Measurements from ENCODE around the gene NACA.
"Not testable (repeated sequence)": the region's sequence is repeated elsewhere in the genome, so short reads cannot be mapped to it uniquely, and the experiment has no call there.

The NACA gene
- total RNA-seq = 83.1 to 260 (median 168) reads per million in 17 experiments

DNA sequence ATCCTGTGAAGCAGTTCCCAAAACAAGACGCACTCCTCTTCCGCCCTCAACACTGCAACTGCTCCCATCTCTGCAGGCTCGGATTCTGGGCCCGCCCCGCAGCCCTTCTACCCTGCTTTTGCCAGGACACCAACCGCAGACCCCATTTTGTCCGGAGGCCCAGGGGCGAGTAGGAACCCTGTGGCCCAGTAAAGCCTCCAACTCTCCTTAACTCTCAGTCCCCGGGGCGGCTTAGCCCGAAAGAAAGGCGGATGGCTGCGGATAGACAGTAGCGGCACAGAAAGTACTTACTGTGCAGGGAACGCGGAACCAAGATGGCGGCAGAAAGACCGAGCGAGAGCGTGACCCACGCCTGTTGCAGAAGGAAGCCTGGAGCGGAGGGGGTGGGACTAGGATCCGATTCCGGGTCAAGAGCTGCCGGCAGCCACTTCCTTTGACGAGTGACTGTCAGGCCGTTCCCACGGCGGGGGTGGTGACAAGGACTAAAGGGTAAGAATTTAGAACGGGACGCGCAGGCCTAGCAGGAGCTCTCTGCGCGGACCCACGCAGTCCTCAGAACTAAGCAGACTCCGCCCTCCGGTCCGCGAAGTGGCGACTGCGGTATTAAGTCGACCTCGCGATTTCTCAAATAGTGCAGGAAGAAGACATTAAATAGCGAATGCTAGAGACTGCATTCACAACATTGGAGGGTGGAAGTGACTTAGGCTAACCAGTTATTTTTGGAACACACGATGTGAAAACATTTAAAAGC is at the start of gene NACA:
Gene NACA (minus strand): TSS at position 328 of the 751 bp plus-strand sequence. CDS start 778 bp downstream, outside the sequence.
- DNase-seq = peak; percentile 99 to 100 (median 99)

DNA sequence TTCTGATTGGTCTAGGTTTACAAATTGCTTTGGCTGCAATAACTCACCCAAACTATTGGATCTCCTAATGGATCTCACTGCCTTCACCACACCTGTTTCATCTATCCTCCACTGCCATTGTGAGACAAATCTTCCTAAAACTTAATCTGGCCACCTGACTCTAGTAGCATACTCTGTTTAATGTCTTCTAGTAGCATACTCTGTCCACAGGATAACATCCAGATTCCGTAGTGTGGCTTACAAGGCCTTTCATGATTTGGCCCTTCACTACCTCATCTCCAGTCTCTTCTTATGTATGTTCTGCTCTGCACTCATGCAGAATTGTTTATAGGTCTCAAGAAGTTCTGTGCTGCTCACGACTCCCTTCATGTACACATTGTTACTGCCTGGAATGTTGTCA is 48.0 kb upstream of the NACA start:
- no peak for DNase-seq

- no peak for DNase-seq
Observed at GRCh38 chr12:56772625-56773024, 47.5 kb upstream of the NACA start.

DNA sequence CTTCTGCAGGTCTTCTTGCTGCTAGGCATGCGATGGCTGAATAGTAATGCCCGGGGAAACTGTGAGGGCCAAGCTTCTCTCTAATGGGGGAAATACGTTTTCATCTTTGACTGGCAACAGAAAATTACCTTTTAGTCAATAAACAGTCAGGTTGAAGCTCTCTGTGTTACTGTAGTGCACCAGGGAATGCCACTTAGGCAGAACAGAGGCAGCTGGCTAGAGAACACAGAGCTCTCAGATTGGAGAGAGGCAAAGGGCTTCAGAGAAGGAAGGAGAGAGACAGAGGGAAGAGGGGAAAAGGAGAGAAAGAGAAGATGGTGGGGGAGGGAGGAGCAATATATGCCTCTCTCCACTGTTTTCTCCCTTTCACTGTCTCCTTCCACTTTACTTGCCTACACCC is 44.8 kb upstream of the NACA start:
- no peak for DNase-seq

DNA sequence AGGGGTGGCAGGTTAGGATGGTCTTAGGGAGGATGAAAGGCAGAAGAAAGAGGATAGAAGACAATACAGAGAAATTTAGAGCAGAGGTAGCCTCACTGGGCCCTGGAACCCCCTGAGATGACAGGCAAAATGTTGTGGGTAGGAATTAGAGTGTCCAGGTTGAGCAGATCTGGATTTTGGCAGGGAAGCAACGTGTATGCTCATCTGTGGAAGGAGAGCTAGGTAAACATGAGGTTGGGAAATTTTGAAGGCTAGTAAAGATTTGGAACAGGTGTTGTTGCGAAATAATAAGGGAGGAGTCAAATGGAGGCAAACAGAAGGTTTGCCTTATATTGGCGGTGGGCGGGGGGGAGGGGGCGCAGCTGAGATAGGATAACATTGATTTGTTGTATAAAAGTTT is 43.3 kb upstream of the NACA start:
- no peak for DNase-seq

- peak; percentile 79 to 89 (median 84) for DNase-seq
Observed at GRCh38 chr12:56766535-56766934, 41.4 kb upstream of the NACA start.

DNA sequence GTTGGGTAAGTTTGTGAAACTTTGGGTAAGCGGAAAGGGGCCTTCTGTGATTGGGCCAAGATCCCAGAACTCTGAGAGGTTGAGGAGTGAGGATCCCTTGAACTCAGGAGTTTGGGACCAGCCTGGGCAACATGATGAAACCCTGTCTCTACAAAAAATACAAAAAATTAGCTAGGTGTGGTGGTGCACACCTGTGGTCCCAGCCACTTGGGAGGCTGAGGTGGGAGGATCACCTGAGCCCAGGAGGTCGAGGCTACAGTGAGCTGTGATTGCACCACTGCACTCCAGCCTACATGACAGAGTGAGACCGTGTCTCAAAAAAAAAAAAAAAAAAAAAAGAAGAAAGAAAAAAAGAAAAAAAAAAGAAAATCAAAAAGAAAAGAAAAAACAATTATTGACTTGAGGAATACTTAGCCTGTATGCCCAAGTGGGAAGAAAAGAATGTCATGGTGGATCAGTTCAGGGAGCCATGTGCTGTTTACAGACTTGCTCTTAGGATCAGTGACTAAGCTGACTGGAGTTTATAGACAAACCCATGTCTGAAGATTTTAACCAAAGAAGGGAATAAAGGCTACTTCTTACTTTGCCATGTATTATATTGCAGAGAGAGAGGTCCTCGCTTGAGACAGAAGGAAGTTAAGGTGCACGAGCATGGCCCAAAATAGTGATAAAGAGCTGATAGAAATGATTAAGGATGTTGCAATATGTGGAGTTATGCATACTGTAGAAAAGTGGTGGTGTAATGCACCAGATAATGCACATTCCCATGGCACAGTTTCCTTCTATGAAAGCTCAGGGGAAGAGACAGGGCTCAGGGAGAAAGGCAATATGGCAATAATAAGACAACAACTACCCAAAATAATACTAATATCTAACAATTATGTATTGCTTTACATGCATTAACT is 38.9 kb upstream of the NACA start:
- DNase-seq = peak in 1 of 4 experiments; percentile 13

DNA sequence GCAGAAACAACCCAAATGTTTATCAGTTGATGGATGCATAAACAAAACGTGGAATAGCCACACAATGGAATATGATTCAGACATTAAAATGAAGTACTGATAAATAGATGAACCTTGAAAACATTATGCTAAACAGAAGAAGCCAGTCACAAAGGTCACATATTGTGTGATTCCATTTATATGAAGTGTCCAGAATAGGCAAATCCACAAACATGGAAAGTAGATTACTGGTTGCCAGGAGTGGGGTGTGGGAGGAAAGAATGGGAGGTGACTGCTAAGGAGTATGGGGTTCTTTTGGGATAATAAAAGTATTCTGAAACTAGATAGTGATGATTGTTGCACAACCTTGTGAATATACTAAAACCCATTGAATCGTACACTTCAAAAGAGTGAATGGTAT is 36.7 kb upstream of the NACA start:
- DNase-seq = no peak

- no peak for DNase-seq
Observed at GRCh38 chr12:56760460-56760859, 35.4 kb upstream of the NACA start.

GRCh38 chr12:56759263-56759908 is 34.3 kb upstream of the NACA start:
- no peak for DNase-seq

- DNase-seq = no peak
Observed at GRCh38 chr12:56758728-56759262, 33.7 kb upstream of the NACA start.

DNA sequence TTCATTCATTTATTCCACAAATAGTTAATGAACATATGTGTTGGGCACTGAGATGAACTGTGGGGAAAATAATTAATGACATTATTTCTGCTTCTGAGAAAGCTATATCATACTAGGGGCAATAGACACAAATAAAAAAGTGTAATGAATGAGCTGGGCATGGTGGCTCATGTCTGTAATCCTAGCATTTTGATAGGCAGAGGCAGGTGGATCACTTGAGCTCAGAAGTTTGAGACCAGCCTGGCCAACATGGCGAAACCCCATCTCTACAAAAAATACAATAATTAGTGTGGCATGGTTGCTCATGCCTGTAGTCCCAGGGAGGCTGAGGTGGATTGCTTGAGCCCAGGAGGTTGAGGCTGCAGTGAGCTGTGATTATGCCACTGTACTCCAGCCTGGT is 32.9 kb upstream of the NACA start:
- DNase-seq = not testable (repeated sequence)

DNA sequence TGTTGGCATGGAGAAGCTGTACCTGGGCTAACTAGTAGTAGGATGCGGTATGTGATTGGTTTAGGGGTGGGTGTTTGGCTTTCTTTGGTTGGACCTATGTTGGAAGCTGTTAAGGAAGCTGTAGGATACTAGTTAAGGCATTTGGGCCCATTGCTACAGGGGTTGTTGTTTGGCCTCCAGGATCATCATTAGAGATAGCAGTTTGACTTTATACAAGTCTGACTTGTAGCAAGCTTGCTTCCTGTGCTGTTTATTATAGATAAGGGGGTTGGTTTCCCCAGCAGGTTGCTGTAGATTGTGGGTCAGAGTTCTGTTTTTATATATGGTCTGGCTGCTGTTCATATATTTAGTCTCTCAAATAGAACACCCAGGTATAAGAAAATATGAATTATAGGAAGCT is 28.5 kb upstream of the NACA start:
- no peak for DNase-seq

- peak; percentile 92 to 95 (median 93) for DNase-seq
Observed at GRCh38 chr12:56751712-56752598, 26.9 kb upstream of the NACA start, which contains the start of gene PRIM1. Gene PRIM1, minus strand, starts transcription at chr12:56752323. Its CDS starts 25 bp downstream, at chr12:56752298.

- peak in 3 of 4 experiments; percentile 32 to 53 (median 51) for DNase-seq
Observed at GRCh38 chr12:56750596-56750995, 25.5 kb upstream of the NACA start.

- no peak for DNase-seq
Observed at GRCh38 chr12:56749853-56750252, 24.8 kb upstream of the NACA start.

DNA sequence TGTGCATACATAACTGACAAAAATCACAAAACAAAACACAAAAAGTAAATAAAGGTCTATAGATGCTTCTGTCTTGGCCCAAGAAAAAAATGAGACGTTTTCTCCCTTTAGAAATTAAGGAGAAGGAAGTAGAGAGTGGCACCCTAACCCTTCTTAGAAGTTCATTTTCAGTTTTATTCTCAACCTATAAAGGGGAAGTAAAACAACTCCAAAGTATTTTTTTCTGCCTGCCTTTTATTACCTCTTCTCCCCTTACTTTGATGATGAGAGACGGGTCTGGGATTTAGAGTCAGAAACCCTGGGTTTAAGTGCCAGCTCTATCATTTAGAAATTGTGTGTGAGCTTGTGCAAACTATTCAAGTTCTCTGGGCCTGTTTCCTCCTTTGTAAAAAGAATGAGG is 24.3 kb upstream of the NACA start:
- peak in 3 of 4 experiments; percentile 5 to 68 (median 66) for DNase-seq

DNA sequence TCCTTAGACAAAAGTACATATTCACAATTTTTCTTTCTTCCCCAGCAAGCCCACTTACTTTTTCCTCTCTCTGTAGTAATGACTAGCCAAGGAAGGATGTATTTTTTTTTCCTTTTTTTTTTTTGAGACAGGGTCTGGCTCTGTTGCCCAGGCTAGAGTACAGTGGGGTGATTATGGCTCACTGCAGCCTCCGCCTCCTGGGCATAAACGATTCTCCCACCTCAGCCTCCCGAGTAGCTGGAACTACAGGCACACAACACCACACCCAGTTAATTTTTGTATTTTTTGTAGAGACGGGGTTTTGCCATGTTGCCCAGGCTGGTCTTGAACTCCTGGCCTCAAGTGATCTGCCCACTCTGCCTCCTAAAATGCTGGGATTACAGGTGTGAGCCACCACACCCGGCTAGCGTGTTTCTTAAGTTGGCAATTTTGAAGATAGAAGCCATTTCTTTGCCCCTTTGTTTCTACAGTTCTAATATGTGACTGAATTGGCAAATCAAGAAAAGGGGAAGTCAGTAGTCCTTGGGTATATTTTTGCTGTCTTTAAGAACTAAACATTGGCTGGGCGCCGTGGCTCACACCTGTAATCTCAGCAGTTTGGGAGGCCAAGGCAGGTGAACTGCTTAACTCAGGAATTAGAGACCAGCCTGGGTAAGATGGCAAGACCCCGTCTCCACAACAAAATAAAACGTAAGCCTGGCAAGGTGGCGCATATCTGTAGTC is 3.2 kb upstream of the NACA start:
- no peak for DNase-seq

GRCh38 chr12:56726196-56726675 is 1.1 kb upstream of the NACA start:
- DNase-seq = not testable (repeated sequence)

- no peak for DNase-seq
Observed at GRCh38 chr12:56725723-56726102, 614 bp upstream of the NACA start.

- no peak for DNase-seq
Observed at GRCh38 chr12:56724701-56724971, 463 bp downstream of the NACA start.

Data from suppressor macrophage (primary cell).